Heart left ventricle (tissue), 13 donors: ENCODE measurements around the gene SMIM11.
"Not testable (repeated sequence)": the region's sequence is repeated elsewhere in the genome, so short reads cannot be mapped to it uniquely, and the experiment has no call there.

ENCODE experiments used
- POLR2A ChIP-seq, 2 donors: fragments of 450-650 bp; IDR thresholded peaks; one replicate each; pipeline ENCODE4 v1.6.1; 2017; ENCODE audit warnings: antibody characterized with exemption in 2 of 2, mild to moderate bottlenecking in 2 of 2, moderate library complexity in 2 of 2
- TF ChIP-seq, protein P1 (sequence below), 12 donors: fragments of 200-600 bp; sonication (generic) in 4 of 12; IDR thresholded peaks; one replicate each; pipeline versions ENCODE4 v1.5.0 to v1.8.0; 2018 to 2022; ENCODE audit warnings: antibody characterized with exemption in 12 of 12, mild to moderate bottlenecking in 5 of 12
- donor health status: ischemic (EF 13 %, LVEDD 7.1; RV severe dilation, severe dysfunction).
- donor health status: DM: no; HTN: yes; CAD: no.
- donor health status: DM: no; HTN: no; CAD: no.
- donor health status: ischemic (EF 25% LVEDD 6.9; RV normal size, moderate dysfunction).
- donor health status: ischemic (EF 25% LVEDD 5.7; RV mildly dilated, moderate dysfunction).
- donor health status: ischemic (EF 35%, LVEDD 5.7; RV mildly dilated, moderate dysfunction).
- donor health status: nonischemic (EF 11% LVEDD 7.7; RV severe dilation, severe dysfunction).
- donor health status: DM: yes; HTN: yes; CAD: no.
- donor health status: PGD.
- donor health status: ischemic (EF 29% LVEDD 5.4; RV normal size, mild dysfunction).
- donor health status: nonischemic (EF 23%, LVEDD 6.1; RV moderate dilation, normal function).

DNA sequence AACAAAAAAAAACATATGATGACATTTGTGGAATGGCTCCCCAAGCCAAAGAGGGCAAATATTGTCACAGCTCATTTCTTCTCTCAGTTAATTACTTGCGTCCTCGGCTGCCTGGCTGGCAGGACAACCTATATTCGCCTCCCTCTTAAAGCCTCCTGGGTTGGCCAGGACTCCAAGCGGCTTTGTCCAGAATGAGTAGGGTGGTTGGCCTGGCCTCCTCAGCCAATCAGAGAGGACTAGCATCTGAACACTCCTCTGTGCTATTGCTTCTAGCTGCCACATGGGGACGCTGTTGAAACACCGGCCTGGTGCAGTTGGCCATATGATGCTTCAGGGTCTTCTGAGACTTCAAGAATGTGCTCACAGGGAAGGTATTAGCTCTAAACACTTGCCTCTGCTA lies 53.1 kb downstream of the SMIM11 start:
- TF ChIP-seq, protein P1, sequence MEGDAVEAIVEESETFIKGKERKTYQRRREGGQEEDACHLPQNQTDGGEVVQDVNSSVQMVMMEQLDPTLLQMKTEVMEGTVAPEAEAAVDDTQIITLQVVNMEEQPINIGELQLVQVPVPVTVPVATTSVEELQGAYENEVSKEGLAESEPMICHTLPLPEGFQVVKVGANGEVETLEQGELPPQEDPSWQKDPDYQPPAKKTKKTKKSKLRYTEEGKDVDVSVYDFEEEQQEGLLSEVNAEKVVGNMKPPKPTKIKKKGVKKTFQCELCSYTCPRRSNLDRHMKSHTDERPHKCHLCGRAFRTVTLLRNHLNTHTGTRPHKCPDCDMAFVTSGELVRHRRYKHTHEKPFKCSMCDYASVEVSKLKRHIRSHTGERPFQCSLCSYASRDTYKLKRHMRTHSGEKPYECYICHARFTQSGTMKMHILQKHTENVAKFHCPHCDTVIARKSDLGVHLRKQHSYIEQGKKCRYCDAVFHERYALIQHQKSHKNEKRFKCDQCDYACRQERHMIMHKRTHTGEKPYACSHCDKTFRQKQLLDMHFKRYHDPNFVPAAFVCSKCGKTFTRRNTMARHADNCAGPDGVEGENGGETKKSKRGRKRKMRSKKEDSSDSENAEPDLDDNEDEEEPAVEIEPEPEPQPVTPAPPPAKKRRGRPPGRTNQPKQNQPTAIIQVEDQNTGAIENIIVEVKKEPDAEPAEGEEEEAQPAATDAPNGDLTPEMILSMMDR (IDR thresholded peaks at IDR 0.05): not testable (repeated sequence)
- not testable (repeated sequence) for TF ChIP-seq POLR2A (IDR thresholded peaks at IDR 0.05)
